ENCODE data around the gene MFSD11. TPM values are rescaled to one million over a fixed set of nuclear protein-coding genes. Genes with fewer than 3 reads are reported as not detected.

The MFSD11 gene
- total and polyA plus RNA-seq, 2 of the 8 experiments (the other 6 are each of a cell fraction or from before 2014, with no cell fraction given), result 17.7 to 19.8 TPM

- TF ChIP-seq CHD7 (IDR thresholded peaks at IDR 0.05; ENCODE audit: insufficient replicate concordance, low read length) (no peak), CTCF (IDR thresholded peaks at IDR 0.05; ENCODE audit: control extremely low read depth in 1 of 3, insufficient read depth in 1 of 3, low read depth in 1 of 3, low read length in 3 of 3) (no peak), HDAC6 (IDR thresholded peaks at IDR 0.05; ENCODE audit: low read depth, low read length) (no peak), BRCA1 (IDR thresholded peaks at IDR 0.05; ENCODE audit: low read depth, low read length) (no peak), ZNF274 (IDR thresholded peaks at IDR 0.05; ENCODE audit: borderline replicate concordance, extremely low read depth, low read length) (no peak), TEAD4 (IDR thresholded peaks at IDR 0.05; ENCODE audit: low read depth, low read length) (no peak), NRF1 (IDR thresholded peaks at IDR 0.05; ENCODE audit: low read depth, low read length) (no peak), CHD1 (IDR thresholded peaks at IDR 0.05; ENCODE audit: low read depth, low read length) (no peak), YY1 (IDR thresholded peaks at IDR 0.05; ENCODE audit: low read depth, low read length) (no peak), TBP (IDR thresholded peaks at IDR 0.05; ENCODE audit: low read depth, low read length) (no peak)
Measured at GRCh38 chr17:76755285-76755684, 17.4 kb downstream of the MFSD11 start (continued).
